Activated CD4-positive, CD25-positive, alpha-beta regulatory T cell treated with anti-CD3 and anti-CD28 coated beads, Interleukin-2, amount 50 U/mL, for 16 hours (primary cell): ENCODE measurements around the gene TTLL5.
"Not testable (repeated sequence)": the region's sequence is repeated elsewhere in the genome, so short reads cannot be mapped to it uniquely, and the experiment has no call there.

Source experiments
- DNase-seq: peaks from one replicate; pipeline ENCODE4 v3.0.0-alpha.2; 2020; ENCODE audit warnings: low read depth, low spot score

The TTLL5 gene

DNA sequence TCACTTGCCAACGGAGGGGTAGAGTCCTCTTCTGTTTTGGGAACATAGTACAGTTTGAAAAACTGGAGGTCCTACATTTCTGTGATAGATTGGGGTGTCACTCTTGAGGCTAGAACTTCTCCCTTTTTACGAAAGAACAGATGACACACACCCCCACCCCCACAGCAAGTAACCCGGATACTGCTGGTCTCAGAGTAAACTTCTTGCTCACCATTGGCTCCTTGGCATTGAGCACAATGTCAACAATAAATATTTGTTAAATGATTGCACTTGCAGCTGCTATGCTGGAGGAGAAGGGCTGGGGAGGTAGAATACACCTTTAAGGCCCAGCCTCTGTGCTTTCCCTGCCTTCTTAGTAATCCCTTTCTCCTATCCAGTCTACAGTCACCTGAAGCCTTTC, 170.9 kb downstream of the TTLL5 start:
- no peak for DNase-seq

DNA sequence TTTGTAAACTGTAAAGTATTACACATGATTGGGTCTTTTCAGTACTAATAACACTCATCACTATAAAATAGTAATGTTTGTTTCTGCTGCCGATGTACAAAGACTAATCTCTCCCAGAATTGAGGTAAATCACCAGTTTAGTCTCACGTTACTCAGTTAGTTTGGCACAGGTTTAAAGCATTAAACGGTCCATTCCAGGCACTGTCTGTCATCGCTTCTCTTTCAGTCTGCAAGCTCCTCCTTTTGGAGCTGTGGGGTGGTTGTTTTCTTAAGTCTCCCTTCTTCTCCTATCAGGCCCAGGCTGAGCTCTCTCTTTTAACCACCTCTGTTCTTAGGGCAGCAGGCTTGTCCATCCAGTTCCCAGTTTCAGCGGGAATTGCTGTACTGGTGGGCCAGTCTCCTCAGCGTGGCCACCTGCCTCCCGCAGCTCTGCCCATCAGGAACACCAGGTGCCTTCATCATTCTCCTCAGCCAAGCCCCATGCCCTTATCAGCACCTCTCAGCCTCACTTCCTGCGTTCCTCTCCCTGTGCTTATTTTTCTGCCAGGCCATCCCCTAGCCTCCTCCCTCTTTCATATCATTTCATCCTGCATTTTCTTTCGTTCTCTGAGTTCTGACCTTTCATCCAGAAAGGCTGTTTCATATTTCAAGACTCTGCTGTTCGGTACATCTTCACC, 171.7 kb downstream of the TTLL5 start:
- no peak for DNase-seq

DNA sequence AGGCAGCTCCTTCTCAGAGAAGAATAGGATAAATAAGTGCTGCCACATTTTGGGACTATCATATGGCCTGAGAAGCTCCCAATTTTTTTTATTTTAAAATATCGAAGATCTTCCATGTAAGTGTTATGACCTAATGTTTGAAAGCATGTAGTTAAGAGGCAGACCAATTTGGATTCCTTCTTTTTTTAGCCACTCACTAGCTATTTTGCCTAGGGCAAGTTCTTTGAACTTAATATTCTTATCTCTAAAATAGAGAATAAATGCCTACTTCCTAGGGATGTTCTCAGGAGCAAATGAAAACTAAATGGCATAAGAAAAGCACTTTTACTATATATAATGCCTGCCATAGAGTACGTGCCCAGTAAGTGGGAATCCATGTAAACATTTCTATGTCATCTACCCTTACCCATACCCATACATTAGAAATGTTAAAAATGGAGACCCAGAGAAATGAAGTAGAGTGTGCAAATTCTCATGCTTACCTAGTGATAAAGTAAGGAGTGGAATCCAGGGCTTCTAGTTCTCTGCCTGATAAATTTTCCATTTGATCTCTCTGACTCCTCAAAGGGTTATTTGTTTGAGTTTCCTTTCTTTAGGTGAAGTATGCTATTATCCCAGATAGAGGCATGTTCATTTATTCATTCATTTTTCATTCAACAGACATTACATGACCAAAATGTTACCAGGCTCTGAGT, 172.4 kb downstream of the TTLL5 start:
- no peak for DNase-seq

DNA sequence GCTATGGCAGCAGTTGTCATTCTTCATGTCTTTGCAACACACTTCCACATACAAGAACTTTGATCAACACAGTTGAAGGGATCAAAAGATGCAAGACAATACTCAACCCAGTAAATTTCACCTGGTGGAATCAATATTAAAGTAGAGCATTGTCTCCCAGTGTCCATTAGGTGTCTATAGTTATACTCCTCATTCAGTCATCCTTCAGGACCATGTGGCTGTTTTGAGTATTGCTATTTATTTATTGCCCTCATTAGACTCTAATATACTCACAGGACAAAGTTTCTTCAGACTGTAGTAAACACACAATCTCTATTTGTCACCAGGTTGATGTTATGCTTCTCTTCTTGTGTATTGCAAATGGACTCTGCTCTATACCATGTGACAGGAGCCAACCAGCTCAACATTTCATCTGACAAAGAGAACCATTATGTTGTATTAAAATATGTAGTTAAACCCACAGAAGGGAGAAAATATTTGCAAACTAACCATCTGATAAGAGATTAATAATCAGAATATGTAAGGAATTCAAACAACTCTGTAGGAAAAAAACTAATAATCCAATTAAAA, 174.2 kb downstream of the TTLL5 start:
- no peak for DNase-seq

DNA sequence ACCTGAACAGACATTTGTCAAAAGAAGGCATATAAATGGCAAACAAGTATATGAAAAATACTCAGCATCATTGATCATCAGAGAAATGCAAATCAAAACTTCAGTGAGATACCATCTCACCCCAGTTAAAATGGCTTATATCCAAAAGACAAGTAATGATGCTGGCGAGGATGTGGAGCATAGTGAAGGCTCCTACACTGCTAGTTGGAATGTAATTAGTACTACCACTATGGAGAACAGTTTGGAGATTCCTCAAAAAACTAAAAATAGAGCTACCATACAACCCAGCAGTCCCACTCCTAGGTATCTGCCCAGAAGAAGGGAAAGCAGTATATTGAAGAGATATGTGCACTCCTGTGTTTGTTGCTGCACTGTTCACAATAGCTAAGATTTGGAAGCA, 174.7 kb downstream of the TTLL5 start:
- no peak for DNase-seq

DNA sequence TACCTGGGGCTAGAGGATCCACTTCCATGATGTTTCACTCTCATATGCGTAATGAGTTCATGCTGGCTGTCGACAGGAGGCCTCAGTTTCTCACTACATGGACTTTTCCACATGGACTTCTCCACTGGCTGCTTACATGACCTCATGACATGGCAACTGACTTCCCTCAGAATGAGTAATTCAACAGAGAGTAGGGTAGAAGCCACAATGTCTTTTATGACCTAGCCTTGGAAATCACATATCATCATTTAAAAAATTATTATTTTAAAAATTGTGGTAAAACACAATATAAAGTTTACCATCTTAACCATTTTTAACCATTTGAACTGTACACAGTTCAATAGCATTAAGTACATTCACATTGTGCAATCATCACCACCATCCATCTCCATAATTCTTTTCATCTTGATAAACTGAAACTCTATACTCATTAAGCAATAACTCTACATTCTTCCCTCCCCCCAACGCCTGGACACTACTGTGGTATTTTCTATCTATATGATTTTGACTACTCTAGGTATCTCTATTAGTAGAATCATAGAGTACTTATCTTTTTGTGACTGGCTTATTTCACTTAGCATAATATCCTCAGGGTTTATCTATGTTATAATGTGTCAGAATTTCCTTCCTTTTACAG, 176.2 kb downstream of the TTLL5 start:
- no peak for DNase-seq

DNA sequence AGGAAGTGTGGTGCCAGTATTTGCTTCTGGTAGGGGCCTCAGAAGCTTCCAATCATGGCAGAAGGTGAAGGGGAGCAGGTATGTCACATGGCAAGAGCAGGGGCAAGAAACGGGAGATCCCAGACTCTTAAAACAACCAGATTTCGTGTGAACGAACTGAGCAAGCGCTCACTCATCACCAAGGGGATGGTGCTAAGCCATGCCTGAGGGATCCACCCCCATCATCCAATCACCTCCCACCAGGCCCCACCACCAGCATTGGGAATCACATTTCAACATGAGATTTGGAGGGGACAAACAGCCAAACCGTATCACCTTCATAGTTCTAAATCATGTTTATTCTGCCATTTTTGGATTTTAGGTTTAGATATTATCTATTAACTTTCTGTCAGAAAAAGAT, 179.9 kb downstream of the TTLL5 start:
- DNase-seq: no peak

DNA sequence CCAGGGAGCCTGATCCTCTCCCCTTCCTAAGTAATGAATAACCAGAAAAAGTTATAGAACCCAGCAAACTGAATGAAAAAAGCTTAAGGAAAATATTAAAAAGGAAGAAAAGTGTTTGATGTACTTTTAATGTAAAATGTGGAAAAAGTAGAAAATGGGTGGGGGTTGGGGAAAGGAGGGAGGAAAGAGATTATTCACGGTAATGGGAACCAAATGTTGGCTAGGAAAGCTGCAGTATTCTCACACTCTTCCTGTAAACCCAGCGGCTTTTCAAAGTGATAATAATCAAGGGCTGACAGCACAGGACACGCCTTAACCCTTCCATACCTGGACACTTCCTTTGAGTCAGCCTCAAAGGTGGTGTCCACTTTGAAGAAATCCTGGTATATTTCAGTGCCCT, 181.5 kb downstream of the TTLL5 start:
- no peak for DNase-seq

DNA sequence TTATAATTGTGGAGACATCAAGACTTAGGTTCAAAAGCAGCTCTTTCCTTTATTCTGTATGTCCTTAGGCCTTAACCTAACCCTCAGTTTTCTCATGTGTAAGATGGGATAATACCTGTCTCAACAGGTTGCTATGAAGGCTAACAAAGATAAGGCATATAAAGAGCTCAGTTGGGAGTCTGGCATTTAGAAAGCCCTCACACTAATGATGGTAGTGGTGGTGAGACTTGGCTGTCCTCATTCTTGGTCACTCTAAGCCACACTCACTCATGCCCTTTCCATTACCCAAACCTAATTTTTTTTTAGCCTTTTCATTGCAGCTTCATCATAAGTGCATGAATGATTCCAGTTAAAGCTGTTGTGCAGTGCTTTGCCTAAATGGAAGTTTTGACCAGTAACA, 183.4 kb downstream of the TTLL5 start:
- DNase-seq: no peak

DNA sequence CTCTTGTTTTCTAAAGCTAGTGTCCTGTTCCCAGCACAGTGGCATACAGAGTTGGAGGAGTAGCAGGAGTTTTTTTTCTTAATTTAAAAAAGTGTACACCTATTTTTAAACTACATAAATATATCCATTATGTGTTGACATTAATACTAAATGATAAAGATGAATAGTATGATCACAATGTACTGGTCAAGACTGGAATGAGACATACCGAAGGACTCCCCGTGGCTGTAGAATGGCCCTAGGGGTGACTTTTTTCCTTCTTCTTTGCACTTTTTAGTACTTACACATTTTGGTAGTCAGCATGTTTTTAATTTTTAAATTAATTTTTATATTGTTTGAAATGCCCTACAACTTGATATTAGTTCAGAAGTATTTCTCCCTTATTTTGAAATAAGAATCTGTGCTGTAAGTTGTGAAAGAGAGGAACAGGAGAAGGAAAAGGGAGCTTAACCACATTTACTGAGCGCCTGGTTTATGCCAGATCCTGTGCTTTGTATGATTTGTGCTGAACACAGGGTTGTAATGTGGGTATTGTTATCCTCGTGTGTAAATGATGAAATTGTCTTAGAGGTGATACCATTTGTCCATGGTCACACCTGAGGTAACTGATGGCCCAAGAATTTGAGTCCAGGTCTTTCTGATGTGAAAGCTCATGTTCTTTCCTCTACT, 184.2 kb downstream of the TTLL5 start:
- DNase-seq: no peak

DNA sequence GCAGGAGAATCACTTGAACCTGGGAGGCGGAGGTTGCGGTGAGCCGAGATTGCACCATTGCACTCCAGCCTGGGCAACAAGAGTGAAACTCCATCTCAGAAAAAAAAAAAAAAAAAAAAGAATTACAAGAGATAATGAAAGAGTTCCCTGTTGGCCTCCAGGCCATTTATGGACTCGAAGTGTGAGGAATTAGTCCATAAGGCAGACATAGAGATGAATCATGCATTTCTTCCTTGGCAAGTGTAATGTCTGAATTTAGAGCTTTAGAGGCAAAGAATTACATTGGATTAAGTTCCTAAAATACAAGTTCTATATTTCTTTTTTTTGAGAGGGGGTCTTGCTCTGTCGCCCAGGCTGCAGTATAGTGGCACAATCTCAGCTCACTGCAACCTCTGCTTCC, 185.6 kb downstream of the TTLL5 start:
- not testable (repeated sequence) for DNase-seq

DNA sequence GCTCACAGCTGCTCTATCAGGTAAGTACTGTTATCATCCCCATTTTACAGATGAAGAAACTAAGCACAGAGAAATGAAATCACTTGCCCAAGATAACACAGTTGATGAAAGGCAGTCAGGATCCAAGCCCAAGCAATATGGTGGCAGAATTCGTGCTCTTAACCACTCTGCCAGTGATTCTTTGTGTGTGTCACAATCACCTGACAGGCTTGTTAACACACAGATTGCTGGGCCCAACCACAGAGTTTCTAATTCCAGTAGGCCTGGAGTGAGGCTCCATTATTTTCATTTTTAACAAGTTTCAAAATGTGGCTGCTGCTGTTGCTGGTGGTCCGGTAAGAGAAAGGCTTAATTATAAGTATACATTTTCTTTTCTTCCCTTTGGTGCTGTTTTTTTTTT, 186.5 kb downstream of the TTLL5 start:
- DNase-seq: no peak

DNA sequence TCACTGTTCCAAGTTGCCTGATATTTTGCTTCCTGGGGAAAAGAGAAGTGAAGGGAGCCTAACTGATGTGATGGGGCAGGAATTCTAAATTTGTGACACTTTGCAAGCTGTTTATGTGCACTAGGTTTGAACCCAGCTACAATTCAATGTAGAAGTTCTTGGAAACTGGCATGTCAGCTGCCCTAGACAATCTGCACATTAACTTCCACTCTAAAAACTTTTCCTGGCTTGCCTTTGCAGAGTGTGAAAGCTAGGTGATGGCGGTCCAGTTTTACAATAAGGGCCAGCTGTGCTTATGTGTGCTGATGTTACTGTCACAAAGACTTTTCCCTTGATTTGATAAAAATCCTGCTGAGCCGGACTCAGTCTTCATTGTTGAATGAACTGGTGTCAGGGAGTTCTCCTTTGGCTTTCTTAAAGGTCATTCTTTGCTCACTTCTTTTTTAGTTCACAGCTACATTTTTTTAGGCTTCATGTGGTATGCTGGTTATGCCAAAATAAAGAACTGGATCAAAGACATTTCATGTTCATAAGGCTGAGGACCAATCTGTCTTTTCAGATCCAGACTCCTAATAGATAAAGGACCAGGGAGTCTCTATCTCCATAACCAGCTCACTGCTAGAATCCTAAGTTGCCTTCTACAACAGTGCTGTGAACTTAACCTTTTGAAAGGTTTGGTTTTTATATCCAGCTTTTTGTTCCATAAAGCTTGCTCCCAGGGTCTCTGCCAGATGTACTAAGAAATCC, 187.3 kb downstream of the TTLL5 start:
- no peak for DNase-seq

DNA sequence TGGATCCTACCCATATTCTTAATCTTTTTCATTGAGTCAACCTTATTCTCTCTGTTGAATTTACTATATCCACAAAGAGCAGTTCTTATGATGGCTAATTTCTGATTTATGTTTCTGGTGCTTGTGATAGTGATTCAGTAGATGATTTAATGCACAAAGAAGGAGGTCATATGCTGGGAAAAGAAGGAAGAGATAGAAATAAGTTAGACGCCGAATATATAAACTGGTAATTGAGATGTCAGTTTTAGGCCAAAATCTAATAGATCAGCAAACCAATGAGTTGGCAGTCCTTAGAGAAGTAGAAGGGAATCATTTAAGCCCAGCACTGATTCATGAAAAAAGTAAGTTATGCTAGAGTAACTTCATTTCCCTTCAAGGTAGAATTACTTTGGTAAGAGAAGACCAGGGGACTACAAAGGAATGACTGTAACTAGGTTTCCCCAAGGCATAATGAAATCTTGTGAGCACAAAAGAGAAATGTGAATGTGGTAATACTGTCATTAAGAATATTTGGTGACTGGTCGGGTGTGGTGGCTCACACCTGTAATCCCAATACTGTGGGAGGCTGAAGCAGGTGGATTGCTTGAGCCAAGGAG, 188.4 kb downstream of the TTLL5 start:
- DNase-seq: no peak

DNA sequence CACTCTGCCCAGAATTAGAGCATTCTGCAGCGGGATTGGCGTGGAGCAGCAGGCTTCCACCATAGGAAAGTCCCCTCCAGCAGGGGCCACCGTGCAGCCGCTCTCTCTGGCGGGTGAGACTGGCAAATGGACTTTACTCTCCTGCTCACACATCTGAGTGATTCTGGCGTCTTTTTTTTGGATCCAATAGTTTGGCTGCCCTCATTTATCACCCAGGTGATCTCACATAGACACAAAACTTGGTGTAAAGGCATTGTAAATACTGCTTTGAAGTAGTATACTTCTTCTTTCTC, 190.5 kb downstream of the TTLL5 start:
- no peak for DNase-seq

DNA sequence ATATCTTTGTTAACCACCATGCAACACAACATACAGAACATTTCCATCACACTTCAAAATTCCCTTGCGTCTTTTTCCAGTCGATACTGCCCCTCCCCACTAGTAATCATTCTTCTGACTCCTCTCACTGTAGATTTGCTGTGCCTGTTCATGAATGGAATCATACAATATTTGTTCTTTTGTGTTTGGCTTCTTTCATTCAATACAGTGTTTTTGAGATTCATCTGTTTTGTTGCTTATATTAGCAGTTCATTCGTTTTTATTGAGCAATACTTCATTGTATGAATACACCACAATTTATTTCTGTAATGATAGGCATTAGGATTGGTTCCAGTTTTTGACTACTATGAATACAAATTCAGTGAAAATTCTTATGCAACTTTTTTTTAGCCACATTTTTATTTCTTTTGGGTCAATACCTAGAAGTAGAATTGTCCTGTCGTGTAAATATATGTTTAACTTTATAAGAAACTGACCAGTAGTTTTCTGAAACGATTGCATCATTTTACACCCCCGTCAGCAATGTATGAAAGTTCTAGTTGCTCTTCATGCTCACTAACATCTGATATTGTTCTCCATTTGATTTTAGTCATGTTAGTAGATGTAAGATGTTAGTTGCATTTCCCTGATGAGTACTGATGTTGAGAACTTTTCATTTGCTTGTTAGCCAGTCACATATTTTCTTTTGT, 193.2 kb downstream of the TTLL5 start:
- no peak for DNase-seq

DNA sequence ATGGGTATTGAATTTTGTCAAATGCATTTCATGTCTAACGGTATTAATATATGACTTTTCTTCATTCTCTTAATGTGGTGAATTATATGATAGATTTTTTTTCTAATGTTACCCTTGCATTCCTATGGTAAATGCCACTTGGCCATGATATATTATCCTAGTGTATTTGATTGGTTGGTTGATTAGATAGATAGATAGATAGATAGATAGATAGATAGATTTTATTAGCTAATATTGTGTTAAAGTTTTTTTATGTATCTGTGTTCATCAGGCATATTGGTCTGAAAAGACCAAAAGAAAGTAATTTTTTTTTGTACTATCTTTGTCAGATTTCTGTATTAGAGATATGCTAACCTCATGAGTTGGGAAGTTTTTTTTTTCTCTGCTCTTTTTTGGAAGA, 196.2 kb downstream of the TTLL5 start:
- DNase-seq: no peak

DNA sequence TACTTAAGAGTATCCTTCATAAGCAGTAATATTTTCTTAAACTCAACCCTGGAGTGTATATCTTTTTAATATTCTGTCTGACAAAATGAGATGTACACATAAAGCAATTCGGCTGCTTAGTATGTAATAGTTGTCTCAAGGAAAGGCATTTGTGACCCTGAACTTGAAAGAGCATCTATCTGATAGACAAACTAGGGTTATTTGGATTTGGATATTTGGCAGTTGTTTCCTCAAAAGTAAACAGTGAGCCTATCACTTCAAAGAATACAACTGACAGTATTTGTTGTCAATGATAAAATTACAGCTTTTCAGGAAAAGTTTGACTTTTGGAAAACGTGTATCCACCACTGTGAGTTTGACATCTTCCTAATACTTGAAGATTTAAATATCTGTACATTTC, 197.3 kb downstream of the TTLL5 start:
- no peak for DNase-seq

DNA sequence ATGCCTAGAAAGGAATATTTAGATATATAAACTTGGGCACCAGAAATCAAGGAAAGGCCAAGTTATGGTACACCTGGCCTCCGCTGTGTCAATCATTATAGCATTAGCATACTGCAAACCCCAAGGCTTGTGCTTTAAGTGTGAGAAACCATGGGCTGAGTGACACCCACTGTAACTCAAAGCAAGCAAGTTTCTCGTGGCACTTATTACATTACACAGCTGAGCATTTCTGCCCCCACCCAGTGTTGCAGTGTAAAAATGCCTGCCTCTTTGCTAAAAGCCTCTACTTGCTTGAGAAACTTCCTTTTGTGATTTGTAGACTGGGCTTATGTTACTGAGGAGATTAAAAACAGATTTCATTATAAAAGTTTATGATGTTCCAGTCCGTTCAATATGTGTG, 198.7 kb downstream of the TTLL5 start:
- DNase-seq: no peak

DNA sequence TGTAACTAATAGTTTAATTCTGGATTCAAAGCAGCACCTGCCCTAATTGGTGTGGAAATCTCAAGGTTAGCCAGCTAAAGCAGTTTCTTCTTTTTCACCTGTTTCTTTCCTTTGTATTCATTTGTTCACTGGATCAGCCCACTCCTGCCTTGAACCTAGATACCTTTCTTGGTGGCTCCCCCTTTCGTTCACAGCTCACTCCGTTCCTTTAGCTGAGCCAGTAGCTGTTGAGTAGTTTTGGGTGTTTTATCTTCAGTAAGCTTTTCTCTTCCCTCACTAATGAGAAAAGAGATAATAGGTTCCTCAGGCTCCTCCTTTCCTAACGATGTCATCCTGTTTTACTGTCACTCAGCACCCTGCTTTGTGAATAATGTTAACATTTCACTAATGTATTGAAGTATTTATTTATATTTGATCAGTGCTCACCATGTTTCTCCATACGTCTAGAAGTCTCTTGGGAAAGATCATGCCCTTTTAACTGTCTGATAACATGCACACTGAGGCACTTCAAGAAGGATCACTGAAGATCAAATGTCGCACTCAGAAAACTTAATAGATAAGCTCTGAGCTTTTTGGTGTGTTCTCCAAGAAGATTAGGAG, 199.6 kb downstream of the TTLL5 start:
- no peak for DNase-seq
